GM12874 (cell line): ENCODE measurements around the gene NMS.

Experiments
- TF ChIP-seq, protein P1 (sequence below): IDR thresholded peaks from 2 replicates; pipeline ENCODE4 v1.5.1; 2011; ENCODE audit warnings: low read depth, mild to moderate bottlenecking, control low read depth, low read length, moderate library complexity; ENCODE audit not compliant: insufficient read depth

NMS gene

DNA sequence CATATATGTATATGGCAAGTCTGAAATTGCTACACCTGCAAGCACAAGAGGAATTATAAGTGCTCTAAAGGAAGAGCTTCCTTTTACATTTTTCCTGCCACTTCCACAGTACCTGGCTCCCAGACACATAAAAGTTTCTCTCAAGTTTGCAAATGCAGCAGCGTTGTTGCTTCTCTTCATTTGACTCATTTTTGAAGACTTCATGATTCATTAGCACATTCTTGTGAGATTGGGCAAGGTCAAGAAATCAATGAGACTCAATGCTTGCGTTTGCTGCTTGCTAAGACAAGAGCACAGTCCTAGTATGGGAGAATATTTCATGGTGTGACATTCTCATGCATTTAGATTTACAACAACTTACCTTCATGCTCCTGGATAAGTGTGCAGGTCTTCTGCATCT lies 49.9 kb downstream of the NMS start:
- TF ChIP-seq, protein P1, sequence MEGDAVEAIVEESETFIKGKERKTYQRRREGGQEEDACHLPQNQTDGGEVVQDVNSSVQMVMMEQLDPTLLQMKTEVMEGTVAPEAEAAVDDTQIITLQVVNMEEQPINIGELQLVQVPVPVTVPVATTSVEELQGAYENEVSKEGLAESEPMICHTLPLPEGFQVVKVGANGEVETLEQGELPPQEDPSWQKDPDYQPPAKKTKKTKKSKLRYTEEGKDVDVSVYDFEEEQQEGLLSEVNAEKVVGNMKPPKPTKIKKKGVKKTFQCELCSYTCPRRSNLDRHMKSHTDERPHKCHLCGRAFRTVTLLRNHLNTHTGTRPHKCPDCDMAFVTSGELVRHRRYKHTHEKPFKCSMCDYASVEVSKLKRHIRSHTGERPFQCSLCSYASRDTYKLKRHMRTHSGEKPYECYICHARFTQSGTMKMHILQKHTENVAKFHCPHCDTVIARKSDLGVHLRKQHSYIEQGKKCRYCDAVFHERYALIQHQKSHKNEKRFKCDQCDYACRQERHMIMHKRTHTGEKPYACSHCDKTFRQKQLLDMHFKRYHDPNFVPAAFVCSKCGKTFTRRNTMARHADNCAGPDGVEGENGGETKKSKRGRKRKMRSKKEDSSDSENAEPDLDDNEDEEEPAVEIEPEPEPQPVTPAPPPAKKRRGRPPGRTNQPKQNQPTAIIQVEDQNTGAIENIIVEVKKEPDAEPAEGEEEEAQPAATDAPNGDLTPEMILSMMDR, result no peak

DNA sequence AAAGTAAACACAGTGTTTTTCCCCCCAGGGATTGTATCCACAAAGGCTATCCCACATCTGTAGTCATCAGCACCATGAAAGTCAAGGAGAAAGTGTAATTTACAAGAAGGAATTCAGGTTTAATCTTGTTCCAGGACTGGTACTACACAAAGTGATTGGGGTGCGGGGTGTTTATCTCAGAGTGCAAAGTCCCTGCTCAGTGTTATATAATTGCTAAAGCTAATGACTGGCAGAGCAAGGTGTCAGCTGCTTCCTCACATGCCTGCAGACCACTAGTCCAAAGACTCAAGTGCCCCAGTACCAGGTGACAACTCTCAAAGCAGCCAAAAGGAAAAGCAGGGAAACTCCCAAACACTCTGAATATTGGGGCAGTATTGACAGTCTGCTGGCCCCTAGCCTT lies 52.1 kb downstream of the NMS start:
- TF ChIP-seq, protein P1, result no peak

DNA sequence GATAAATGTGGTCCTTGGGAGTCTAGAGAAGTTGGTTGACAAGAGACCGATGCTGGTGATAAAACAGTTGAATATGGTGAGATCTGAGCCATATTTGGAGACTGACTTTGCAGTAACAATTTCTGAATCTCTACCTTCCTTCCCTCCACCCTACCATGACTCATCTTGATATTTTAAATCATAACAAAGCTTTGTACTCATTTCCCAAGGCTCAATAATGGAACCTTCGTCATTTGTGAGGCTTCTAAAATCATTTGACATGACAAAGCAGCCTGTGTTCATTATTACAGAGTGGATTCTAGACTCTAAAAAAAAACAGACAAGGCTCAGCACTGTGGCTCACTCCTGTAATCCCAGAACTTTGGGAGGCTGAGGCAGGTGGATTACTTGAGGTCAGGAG lies 54.0 kb downstream of the NMS start:
- TF ChIP-seq, protein P1, result no peak

DNA sequence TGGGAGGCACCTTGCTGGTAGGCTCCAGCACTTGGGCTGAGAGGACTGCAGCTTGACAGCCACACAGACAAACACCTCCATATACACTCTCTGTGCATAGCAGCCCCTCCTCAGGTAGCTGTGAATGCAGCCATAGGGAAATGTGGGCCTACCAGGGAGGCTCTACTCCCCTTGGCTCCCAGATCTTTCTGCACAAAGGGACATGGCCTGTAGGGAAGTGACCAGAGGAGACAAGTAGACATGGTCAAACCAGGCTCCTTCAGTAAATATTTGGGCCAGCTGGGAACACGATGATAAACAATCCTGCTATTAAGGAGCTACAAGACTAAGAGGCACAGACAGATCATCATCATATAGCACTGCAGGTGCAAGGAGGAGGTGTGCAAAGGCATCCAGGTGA lies 56.6 kb downstream of the NMS start:
- TF ChIP-seq, protein P1, result no peak

DNA sequence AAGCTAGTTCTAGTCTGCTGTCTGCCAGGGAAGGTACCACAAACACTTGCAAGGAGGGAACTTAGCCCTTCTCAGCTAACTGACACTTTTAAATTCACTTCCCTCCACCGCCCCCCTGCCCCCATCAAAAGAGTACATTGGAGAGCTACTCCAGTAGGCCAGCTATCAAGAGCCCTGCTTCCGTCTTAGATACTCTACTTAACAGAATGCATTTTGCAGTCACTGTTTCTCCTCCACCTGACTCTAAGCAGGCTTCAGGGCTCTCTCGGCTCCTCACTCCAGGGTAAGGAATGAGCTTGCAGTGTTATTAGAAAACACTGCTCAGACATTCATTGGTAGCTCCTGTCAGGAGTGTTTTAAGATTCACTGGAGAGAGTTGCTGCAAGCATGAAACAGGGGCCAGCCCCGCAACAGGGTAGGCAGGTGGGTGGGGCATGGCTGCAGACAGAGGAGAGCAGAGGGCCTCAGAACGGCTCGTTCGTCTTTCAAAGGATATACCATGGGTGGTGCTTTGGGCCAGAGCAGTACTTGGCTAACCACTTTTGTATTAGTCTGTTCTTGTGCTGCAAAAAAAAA lies 57.2 kb downstream of the NMS start:
- TF ChIP-seq, protein P1, result no peak

DNA sequence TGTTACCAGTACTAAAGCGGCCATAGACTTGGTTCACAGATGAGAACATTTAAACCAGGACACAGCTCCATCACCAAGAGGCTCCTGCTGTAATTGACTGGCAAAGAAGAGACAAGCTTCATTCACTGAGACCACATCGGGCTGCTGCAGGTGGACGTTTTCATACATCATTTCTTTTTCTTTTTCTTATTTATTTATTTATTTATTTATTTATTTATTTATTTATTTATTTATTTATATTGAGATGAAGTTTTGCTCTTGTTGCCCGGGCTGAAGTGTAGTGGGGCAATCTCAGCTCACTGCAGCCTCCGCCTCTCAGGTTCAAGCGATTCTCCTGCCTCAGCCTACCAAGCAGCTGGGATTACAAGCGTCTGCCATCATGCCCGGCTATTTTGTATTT lies 58.9 kb downstream of the NMS start:
- TF ChIP-seq, protein P1, result no peak

DNA sequence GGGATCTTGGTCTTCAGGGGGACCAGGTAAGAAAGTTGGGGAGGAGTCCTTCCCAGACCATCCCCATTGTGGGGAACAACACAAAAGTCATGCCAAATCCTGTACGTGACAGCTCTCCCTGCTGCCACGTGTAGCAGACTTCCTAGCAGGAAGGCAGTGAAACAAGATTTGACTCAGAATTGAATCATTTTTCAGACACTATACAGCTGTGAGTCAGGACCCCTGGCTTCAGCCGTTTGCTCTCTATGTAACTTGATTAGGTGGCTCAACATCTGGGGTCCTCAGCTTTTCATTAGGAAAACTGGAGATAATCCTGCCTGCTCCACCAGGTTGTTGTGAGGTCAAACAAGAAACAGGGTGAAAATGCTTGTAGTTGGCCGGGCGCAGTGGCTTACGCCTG lies 59.6 kb downstream of the NMS start:
- TF ChIP-seq, protein P1, result no peak
